ENCODE measurements around the gene RDX. TPM values are rescaled to one million over a fixed set of nuclear protein-coding genes. Genes with fewer than 3 reads are reported as not detected.
"Not testable (repeated sequence)": the region's sequence is repeated elsewhere in the genome, so short reads cannot be mapped to it uniquely, and the experiment has no call there.

RDX gene
- polyA plus RNA-seq, 1 donor from 2014 or later = 19.6 TPM

DNA sequence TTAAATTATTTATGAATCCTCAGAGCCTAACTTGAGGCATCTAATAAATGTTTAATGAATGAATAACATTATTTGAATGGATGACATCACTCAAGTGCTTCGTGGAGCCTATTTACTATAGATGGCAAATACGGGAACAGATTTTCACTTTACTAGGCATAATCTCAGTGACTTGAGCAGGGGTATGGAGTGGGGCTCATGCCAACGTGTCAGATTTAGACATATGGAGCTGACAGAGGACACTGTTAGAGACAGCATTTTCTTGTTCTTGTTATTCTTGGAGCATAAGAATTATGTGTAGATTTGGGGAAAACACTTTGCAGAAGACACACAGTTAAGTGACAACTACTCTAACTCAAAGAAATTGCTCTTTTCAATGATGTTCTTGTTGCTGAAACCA, 78.5 kb downstream of the RDX start:
- Mint-ChIP-seq H3K4me3 (no peak overlapping the region), H3K27ac (no peak overlapping the region), H3K9me3 (peaks cover 0 to 2% (median 0%) of the 10 kb centered on the region in 3 donors), H3K4me1 (no peaks in the 10 kb centered on the region), H3K36me3 (no peaks in the 10 kb centered on the region), H3K27me3 (no peaks in the 10 kb centered on the region)

DNA sequence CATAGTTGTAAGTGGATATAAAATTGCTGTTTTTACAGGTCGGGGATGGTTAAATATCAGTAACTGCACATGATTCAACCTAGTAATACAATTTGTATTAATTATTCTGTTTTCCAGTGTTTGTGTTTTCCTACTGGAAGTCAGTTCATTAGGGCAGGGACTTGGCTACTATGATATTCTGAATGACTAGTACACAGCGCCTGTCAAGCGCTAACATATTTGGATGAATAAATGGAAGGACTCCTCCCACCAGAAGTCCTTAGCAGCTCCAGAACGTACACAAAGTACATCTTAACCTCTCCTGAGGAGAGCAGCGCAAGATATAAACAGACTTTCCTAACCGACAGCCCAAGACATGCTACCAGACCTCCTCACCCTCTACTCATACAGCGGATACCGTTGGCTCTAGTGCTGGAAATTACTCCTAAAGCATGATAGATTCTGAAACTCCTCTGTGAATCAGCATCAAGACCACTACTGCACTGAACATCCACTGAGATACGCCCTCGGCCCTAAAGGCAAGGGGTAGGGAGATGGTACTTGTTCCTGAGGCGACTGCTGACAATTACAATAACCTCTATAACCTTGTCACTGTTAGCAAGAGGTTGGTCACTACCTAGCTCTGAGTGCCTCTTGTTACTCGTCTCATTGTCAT, 79.1 kb downstream of the RDX start:
- H3K27ac Mint-ChIP-seq = no peak overlapping the region
- peaks cover 0 to 2% (median 0%) of the 10 kb centered on the region in 3 donors for H3K9me3 Mint-ChIP-seq
- H3K36me3 Mint-ChIP-seq = no peaks in the 10 kb centered on the region
- no peaks in the 10 kb centered on the region for H3K4me1 Mint-ChIP-seq
- no peaks in the 10 kb centered on the region for H3K27me3 Mint-ChIP-seq
- H3K4me3 Mint-ChIP-seq = no peak overlapping the region

DNA sequence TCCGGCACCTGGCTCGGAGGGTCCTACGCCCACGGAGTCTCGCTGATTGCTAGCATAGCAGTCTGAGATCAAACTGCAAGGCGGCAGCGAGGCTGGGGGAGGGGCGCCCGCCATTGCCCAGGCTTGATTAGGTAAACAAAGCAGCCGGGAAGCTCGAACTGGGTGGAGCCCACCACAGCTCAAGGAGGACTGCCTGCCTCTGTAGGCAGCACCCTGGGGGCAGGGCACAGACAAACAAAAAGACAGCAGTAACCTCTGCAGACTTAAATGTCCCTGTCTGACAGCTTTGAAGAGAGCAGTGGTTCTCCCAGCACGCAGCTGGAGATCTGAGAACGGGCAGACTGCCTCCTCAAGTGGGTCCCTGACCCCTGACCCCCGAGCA, 87.1 kb downstream of the RDX start:
- H3K4me1 Mint-ChIP-seq, H3K27me3 Mint-ChIP-seq, H3K36me3 Mint-ChIP-seq, H3K27ac Mint-ChIP-seq, H3K9me3 Mint-ChIP-seq: not testable (repeated sequence)
- peak overlapping the region in 3 of 4 donors; percentile 63 to 91 (median 80) for H3K4me3 Mint-ChIP-seq

DNA sequence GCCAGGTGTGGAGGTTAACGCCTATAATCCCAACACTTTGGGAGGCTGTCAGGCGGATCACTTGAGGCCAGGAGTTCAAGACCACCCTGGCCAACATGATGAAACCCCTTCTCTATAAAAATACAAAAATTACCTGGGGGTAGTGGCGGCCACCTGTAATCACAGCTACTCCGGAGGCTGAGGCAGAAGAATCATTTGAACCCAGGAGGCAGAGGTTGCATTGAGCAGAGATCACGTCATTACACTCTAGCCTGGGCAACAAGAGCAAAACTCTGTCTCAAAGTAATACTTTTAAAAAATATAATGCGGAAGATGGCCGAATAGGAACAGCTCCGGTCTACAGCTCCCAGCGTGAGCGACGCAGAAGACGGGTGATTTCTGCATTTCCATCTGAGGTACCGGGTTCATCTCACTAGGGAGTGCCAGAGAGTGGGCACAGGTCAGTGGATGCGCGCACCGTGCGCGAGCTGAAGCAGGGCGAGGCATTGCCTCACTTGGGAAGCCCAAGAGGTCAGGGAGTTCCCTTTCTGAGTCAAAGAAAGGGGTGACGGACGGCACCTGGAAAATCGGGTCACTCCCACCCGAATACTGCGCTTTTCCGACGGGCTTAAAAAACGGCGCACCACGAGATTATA, 87.6 kb downstream of the RDX start:
- H3K4me1 Mint-ChIP-seq, H3K27me3 Mint-ChIP-seq, H3K9me3 Mint-ChIP-seq, H3K36me3 Mint-ChIP-seq: not testable (repeated sequence)
- peak overlapping the region in 3 of 4 donors; percentile 80 to 91 (median 82) for H3K4me3 Mint-ChIP-seq
- peak overlapping the region in 1 of 3 donors; percentile 31 for H3K27ac Mint-ChIP-seq

DNA sequence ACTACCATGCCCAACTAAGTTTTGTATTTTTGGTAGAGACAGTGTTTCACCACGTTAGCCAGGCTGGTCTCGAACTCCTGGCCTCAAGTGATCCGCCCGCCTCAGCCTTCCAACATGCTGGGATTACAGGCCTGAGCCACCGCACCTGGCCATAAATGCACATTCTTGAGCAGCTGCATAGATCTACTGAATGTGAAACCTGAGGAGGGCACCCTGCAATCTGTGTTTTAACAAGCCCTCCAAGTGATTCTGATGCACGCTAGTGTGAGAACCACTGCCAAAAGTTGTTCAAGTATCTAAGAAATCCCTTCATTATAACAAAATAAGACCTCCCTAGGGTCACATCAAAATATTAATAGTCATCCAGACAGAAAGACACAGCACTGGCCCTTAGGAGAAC, 89.3 kb downstream of the RDX start:
- peak overlapping the region in 1 of 4 donors; percentile 13 for H3K4me3 Mint-ChIP-seq
- H3K36me3 Mint-ChIP-seq = no peaks in the 10 kb centered on the region
- peaks cover 6% of the 10 kb centered on the region for H3K27me3 Mint-ChIP-seq
- no peak overlapping the region for H3K27ac Mint-ChIP-seq
- no peaks in the 10 kb centered on the region for H3K9me3 Mint-ChIP-seq
- H3K4me1 Mint-ChIP-seq = peaks cover 0 to 5% (median 0%) of the 10 kb centered on the region in 3 donors

DNA sequence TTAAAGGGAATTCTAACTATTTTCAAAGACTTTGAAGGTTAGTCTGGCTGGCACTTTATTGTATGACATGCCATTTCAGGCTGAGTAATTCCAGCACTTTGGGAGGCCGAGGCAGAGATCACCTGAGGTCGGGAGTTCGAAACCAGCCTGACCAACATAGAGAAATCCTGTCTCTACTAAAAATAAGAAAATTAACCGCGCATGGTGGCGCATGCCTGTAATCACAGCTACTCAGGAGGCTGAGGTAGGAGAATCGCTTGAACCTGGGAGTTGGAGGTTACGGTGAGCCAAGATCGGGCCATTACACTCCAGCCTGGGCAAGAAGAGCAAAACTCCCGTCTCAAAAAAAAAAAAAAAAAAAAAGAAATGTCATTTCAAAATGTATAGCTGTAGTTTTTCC, 95.6 kb downstream of the RDX start:
- H3K27ac Mint-ChIP-seq = no peak overlapping the region
- no peaks in the 10 kb centered on the region for H3K4me1 Mint-ChIP-seq
- peaks cover 7% of the 10 kb centered on the region for H3K27me3 Mint-ChIP-seq
- no peak overlapping the region for H3K4me3 Mint-ChIP-seq
- H3K36me3 Mint-ChIP-seq = no peaks in the 10 kb centered on the region
- H3K9me3 Mint-ChIP-seq = no peaks in the 10 kb centered on the region

DNA sequence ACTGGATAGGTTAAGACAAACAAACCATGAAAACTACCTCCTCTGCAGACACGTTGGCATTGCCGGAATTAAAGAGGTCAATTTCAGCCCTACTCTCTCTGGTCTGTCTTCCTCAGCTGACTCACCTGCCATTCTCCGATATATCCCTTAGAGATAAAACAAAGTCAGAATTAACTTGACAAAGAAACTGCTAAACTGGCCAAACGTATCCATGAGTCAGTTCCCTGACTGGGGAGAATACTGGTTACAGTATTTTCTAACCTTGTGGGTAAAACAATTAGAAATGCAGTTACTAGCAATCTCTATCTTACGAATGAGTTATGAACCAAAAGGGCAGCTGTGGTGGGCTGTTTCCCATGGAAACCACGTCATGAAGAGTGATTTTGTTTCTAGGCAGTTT, 96.2 kb downstream of the RDX start:
- H3K27ac Mint-ChIP-seq = no peak overlapping the region
- H3K9me3 Mint-ChIP-seq = no peaks in the 10 kb centered on the region
- H3K4me3 Mint-ChIP-seq = no peak overlapping the region
- H3K27me3 Mint-ChIP-seq = peaks cover 13% of the 10 kb centered on the region
- H3K36me3 Mint-ChIP-seq = no peaks in the 10 kb centered on the region
- H3K4me1 Mint-ChIP-seq = no peaks in the 10 kb centered on the region

DNA sequence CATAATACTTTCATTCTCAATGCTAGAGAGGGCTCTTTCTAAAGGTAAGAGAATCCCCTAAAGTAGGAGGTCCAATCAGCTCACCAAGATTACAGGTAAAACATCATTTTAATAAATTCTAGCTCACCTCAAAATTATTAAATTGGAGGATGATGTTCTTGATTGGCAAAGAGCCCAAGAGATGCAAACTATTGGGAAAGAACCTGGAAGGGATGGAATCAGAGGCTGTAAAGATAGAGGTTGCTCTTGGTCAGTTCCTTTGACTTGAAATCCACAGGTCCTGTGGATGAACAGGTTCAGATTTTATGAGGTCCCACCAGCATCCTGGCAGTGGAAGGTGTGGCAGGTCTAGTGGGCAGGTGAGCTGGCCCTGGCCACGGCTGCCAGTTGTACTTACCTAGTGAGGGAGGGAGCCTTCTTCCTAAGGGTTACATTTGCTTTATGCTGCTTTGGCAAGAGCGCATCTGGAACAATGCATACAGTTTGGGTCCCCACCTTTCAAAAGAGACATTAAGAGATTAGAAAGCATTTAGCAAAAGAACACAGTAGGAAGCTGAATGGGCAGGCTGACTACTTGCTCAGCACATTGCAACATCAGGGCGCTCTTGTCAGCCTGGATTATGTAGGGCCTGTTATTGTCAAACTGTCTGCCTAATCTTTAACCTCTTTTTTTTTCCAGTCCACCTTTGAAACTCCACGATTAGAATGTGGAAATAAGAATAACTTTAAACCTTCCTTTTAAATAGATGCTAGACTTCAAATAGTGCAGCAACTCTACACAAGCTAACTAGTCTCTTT, 97.0 kb downstream of the RDX start:
- Mint-ChIP-seq H3K9me3 (no peaks in the 10 kb centered on the region), H3K4me1 (no peaks in the 10 kb centered on the region), H3K27me3 (peaks cover 19% of the 10 kb centered on the region), H3K4me3 (peak overlapping the region in 1 of 4 donors; percentile 51), H3K36me3 (no peaks in the 10 kb centered on the region), H3K27ac (no peak overlapping the region)

DNA sequence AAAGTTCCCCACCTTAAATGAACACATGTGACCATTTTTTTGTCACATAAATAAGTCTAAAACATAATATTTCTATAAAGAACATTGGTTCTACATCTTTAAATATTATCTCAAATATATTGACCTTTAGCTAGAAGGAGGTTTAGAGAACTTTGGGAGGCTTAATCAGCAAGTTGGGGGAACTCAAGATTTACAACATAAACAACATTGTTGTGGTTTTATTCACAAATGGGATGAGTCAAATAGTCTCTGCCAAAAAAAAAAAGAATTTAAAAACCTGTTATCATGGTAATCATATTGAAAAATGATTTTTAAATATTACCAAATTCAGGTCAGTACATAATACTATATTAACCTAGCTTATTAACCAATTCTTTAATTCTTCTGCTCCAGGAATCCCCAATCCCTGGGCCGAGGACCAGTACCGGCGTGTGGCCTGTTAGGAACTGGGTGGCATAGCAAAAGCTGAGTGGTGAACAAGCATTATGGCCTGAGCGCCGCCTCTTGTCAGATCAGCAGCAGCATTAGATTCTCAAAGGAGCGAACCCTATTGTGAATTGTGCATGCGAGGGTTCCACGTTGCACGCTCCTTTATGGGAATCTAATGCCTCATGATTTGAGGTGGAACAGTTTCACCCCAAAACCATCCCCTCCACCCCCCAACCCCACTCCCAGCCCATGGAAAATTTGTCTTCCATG, 98.2 kb downstream of the RDX start:
- Mint-ChIP-seq H3K9me3 (peaks cover 0 to under 1% (median 0%) of the 10 kb centered on the region in 3 donors), H3K4me3 (no peak overlapping the region), H3K4me1 (no peaks in the 10 kb centered on the region), H3K27ac (no peak overlapping the region), H3K27me3 (peaks cover 22% of the 10 kb centered on the region), H3K36me3 (no peaks in the 10 kb centered on the region)

DNA sequence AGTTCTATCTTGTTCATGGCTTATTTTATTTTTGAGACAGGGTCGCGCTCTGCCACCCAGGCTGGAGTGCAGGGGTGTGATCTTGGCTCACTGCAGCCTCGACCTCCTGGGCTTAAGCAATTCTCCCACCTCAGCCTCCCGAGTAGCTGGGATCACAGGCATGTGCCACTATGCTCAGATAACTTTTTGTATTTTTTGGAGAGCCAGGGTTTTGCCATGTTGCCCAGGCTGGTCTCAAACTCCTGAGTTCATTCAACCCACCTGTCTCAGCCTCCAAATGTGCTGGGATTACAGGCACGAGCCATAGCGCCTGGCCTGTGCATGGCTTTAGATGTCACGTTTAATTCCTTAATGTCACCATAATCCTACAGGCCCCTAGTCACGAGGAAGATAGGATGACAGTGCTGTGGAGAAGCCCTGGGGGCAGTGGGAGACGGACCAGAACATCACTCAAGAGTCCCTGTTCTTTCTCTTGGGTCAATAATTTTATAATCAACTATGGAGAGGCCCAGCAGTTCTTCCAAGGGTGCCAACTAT, 99.5 kb downstream of the RDX start:
- Mint-ChIP-seq H3K27ac (no peak overlapping the region), H3K4me3 (no peak overlapping the region), H3K9me3 (peaks cover 0 to 6% (median 4%) of the 10 kb centered on the region in 3 donors), H3K27me3 (peaks cover 22% of the 10 kb centered on the region), H3K36me3 (no peaks in the 10 kb centered on the region), H3K4me1 (peaks cover 8 to 11% (median 10%) of the 10 kb centered on the region in 3 donors)

DNA sequence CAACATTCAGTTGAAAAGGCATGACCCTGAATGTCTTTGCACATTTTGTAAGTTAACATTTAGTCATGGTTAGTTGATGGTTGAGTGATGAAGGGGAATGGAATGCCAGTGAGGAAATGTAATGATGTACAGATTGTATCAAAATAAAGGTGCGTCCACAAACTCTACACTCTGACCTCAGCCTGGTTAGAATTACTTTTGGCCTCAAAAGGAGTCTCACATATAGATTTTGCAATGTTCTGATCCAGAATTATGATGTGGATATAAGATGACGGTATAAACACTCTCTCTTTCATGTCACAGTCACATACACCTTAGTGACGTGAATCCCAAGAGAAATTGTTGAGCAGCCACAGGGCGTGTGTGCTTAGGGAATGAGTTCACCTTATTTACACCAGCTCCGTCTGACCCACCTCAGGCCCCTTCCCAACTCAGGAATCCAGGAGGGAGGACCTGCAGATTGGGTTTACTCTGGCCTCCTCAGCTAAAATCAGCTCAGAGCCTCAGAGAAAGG, 100.1 kb downstream of the RDX start:
- no peaks in the 10 kb centered on the region for H3K36me3 Mint-ChIP-seq
- H3K9me3 Mint-ChIP-seq = peaks cover 0 to 6% (median 6%) of the 10 kb centered on the region in 3 donors

DNA sequence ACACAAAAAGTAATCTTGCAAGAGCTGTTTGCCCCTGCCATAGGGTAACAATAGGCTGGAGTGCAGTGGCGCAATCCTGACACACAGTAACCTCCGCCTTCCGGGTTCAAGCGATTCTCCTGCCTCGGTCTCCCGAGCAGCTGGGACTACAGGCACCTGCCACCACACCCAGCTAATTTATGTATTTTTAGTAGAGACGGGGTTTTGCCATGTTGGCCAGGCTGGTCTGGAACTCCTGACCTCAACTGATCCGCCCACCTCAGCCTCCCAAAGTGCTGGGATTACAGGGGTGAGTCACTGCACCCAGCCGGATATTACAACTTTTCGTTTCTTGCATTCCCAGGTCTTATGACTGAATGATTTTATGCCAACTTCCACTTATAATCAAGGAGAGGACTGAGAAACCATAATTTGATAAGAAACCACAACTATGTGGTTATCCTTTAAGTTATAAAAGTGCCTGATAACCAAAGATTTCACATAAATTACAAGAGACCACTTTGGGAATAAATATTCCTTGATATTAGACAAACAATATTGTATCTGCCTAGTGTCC, 102.1 kb downstream of the RDX start:
- H3K36me3 Mint-ChIP-seq, H3K4me3 Mint-ChIP-seq, H3K27ac Mint-ChIP-seq: not testable (repeated sequence)
- peaks cover 2 to 18% (median 6%) of the 10 kb centered on the region in 3 donors for H3K9me3 Mint-ChIP-seq
- peaks cover 27% of the 10 kb centered on the region for H3K27me3 Mint-ChIP-seq
- H3K4me1 Mint-ChIP-seq = peaks cover 11 to 13% (median 11%) of the 10 kb centered on the region in 3 donors

More for the DNA sequence above, 100.1 kb downstream of the RDX start:
- Mint-ChIP-seq H3K27me3 (peaks cover 21% of the 10 kb centered on the region), H3K4me1 (peaks cover 8 to 11% (median 11%) of the 10 kb centered on the region in 3 donors), H3K27ac (peak overlapping the region in 1 of 3 donors; percentile 37), H3K4me3 (no peak overlapping the region)

DNA sequence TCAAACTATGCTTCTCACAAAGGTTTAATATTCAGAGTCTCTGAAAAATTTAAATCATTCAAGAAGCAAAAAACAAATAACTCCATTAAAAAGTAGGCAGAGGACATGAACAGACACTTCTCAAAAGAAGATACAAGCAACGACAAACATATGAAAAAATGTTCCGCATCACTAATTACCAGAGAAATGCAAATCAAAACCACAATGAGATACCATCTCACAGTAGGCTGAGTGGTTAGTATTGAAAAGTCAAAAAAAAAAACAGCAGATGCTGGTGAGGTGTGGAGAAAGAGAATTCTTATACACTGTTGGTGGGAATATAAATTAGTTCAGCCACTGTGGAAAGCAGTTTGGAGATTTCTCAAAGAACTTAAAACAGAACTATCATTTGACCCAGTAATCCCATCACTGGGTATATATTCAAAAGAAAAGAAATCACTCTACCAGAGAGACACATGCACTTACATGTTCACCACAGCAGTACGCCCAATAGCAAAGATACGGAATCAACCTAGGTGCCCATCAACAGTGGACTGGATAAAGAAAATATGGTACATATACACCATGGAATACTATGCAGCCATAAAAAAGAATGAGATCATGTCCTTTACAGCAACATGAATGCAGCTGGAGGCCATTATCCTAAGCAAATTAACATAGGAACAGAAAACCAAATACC, 103.7 kb downstream of the RDX start:
- H3K36me3 Mint-ChIP-seq = not testable (repeated sequence)
- Mint-ChIP-seq H3K27ac (peak overlapping the region in 2 of 3 donors; percentile 10 to 51), H3K9me3 (peaks cover 2 to 18% (median 6%) of the 10 kb centered on the region in 3 donors), H3K4me3 (peak overlapping the region in 2 of 4 donors; percentile 21 to 68), H3K4me1 (peaks cover 11 to 13% (median 11%) of the 10 kb centered on the region in 3 donors), H3K27me3 (peaks cover 29% of the 10 kb centered on the region)

DNA sequence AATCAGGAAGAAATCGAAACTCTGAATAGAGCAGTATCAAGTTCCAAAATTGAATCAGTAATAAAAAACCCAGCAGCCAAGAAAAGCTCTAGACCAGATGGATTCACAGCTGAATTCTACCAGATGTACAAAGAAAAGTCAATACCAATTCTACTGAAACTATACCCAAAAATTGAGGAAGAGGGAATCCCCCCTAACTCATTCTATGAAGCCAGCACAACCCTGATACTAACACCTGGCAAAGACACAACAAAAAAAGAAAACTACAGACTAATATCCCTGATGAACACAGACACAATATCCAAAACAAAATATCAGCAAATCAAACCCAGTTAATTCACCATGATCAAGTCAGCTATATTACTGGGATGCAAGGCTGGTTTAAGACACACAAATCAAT, 105.5 kb downstream of the RDX start:
- H3K27ac Mint-ChIP-seq = no peak overlapping the region
- peaks cover 28% of the 10 kb centered on the region for H3K27me3 Mint-ChIP-seq
- H3K4me1 Mint-ChIP-seq = peaks cover 11 to 13% (median 11%) of the 10 kb centered on the region in 3 donors
- no peak overlapping the region for H3K4me3 Mint-ChIP-seq
- H3K36me3 Mint-ChIP-seq = no peaks in the 10 kb centered on the region
- H3K9me3 Mint-ChIP-seq = peaks cover 2 to 18% (median 6%) of the 10 kb centered on the region in 3 donors
